Stimulated activated CD4-positive, alpha-beta T cell treated with anti-CD3 and anti-CD28 coated beads, Interleukin-4, amount 100 ng/mL, for 4 hours (primary cell): ENCODE measurements around the gene SRSF4.
"Not testable (repeated sequence)": the region's sequence is repeated elsewhere in the genome, so short reads cannot be mapped to it uniquely, and the experiment has no call there.

Experiments
- DNase-seq, 2 experiments: peaks; one replicate each; pipeline ENCODE4 v3.0.0-alpha.2; 2020

SRSF4 gene

GRCh38 chr1:29124366-29125236 is 57.1 kb downstream of the SRSF4 start:
- DNase-seq = peak; percentile 35 to 50

GRCh38 chr1:29123887-29124365 is 57.8 kb downstream of the SRSF4 start, which contains the start of gene TMEM200B:
Gene TMEM200B (minus strand): TSS chr1:29123903. CDS start chr1:29121828, 2,075 bp downstream.
- DNase-seq = peak in 1 of 2 experiments; percentile 13

- peak in 1 of 2 experiments; percentile 24 for DNase-seq
These were observed 58.4 kb downstream of the SRSF4 start for GRCh38 chr1:29123053-29123886.

- DNase-seq = no peak
These were observed 59.0 kb downstream of the SRSF4 start for GRCh38 chr1:29122682-29123052.

- DNase-seq = no peak
These were observed 59.6 kb downstream of the SRSF4 start for GRCh38 chr1:29121936-29122681.

DNA sequence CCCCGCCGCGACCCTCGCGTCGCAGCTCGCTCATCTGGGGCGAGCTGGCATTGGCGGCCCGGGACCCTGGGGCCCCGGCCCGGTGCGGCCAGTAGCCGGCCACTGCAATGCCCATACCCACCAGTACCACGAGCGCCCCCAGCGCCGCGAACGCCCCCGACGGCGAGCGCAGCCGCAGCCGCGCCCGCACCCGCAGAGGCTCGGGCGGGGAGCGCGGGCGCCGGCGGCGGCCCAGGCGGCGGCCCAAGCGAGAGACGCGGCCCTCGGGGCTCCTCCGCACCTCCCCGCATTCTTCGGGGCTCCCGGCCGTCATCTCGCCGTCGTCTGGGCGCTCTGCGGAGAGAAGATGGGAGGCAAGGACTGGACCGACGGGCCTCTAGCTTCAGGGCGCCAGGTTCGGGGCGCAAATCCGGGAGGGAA is 60.2 kb downstream of the SRSF4 start:
- no peak for DNase-seq

DNA sequence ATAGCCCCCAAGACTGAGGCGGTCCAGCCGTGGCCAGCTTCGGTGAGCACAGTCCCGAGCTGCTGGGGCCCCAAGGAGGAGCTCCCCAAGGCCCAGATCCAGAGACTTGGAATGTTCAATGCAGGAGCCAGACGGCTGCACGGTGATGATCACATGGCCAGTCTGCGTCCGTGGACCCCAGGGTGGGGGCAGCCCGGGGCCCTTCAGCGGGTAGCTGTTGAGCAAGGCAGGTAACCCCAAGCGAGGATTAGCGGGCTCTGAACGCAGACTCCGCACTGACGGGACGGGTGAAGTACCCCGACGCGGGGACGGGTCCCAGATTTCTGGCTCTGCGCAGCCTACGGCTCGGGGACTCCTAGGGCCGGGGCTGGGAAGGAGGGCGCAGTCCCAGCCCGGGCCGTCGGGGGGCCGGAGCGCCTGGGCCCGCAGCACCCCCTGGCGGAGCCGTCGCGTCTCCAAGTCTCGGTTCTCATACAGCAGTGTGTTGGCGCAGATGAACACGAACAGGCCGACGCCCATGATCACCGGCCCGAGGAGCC is 60.7 kb downstream of the SRSF4 start:
- DNase-seq = peak; percentile 53 to 63

GRCh38 chr1:29120367-29120766 is 61.3 kb downstream of the SRSF4 start:
- no peak for DNase-seq

DNA sequence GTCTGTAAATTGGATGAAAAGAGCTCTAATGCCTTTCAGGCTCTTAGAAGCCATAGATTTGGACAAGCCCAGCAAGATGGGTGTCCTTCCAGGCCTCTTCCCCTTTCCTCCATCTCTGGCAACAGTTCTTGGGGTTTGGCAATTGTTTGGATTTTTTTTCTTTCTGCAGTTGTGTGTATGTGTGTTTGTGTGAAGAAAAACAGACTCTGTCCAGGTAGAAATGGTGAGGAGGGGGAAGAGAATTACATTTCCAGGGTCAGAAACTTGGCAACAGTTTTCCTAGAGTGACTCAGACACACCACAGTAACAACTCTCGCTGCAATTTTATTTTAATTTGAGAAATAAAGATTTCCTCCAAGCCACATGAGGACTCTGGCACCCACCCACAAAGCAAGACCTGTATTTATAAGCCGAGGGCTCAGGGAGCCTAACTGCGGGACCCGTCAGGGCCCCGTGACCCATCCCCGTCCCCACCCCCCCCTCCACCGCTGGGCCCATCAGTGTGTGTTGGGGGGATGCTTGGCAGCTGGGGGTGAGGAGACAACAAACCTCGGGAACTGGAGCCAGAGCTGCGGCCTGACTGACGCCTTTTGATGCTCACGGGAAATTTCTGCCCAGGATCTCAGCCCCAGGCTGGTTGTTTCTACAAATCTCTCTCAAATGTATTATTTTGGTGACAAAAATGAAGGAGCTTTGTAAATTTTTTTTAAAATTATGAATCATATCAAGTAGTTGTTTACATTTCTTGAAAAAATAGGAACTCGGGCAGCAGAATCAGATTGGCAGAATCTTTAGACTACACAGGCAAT is 62.4 kb downstream of the SRSF4 start:
- no peak for DNase-seq

DNA sequence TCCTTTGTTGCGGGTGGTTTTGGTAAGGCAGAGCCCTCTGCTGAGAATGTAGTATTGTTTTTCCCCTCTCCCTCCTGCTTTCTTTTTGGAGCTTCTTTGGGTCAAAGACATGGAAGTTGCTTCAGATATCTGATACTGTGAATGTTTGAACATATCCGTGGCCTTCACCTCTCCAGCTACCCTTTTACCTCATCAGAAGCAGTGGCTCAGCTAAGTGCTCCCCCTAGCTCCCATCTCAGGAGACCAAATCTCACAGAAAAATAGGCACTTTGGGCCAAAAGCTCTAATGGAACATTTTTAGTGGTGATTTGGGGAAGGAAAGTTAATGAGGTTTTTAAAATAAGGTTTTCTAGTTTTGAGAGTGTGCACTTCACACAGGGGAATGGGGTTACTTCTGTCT is 64.3 kb downstream of the SRSF4 start:
- no peak for DNase-seq

DNA sequence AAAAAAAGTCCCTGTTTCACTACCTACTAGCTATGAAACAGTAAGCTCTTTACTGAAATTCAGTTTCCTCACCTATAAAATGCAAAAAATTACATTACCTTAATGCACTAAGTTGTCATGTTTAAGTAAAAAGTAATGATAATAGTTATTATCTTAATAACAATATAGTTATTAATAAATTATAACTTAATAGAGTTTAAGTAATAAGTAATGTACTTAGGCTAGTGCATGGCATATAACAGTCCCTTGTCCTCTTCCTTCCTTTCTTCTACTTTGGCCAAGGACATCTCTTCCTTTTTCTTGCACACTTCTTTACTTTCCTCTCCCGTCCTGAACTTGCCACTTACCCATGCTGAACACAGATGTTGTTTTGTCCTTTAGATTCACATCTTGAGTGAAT is 67.0 kb downstream of the SRSF4 start:
- DNase-seq = no peak

- DNase-seq = no peak
These were observed 68.1 kb downstream of the SRSF4 start for GRCh38 chr1:29113413-29114117.

DNA sequence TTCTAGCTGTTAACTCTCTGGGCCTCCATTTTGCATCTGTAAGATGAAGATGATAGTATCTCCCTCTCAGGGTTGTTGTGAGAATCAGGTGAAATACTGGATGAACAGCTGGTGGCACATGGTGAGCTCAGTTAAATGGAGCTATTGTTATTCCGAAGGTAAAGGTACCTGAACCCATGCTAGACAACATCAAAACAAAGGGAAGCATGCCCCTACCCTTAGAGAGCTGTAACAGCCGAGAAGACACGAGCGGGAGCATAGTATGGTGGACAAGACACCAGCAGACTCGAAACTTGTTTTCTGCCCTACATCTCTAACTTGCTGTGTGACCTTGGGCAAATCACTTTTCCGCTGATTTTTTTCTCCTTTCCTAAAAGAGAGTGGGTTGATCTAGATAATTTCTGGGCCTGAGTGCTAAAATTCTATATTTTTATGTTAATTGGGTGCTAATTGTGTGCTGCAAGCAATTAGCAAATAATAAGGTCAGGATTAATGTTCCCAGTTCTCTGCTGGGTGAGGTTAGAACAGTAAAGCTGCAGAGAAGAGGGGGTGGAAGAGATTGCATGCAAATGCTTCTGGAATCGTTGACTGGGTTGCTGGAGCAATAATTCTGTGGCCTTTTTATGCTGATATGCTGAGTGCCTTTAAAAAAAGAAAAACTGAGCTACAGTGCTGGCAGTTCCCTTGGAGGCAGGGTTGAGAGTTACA is 68.8 kb downstream of the SRSF4 start:
- no peak for DNase-seq

DNA sequence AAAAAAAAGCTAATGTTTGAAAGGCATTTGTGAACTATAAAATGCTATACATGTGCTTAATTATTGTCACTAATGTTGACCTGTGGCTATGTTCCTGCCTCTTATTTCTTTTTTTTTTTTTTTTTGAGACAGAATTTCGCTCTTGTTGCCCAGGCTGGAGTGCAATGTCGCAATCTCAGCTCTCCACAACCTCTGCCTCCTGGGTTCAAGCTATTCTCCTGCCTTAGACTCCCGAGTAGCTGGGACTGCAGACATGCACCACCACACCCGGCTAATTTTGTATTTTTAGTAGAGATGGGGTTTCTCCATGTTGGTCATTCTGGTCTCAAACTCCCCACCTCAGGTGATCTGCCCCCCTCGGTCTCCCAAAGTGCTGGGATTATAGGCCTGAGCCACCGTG is 73.7 kb downstream of the SRSF4 start:
- not testable (repeated sequence) for DNase-seq

GRCh38 chr1:29105822-29106221 is 75.9 kb downstream of the SRSF4 start:
- DNase-seq = no peak

DNA sequence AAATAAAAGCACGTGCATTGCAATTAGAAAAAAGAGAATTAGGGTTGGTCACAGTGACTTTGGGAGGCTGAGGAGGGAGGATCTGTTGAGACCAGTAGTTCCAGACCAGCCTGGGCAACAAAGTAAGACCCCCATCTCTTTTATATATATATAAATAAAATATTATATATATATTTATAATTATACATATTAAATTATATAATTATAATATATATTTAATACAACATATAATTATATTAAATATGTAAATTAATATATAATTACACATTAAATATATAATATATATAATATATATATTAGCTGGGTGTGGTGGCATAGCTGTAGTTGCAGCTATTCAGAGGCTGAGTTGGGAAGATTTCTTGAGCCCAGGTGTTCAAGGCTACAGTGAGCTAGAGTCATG is 81.2 kb downstream of the SRSF4 start:
- no peak for DNase-seq

DNA sequence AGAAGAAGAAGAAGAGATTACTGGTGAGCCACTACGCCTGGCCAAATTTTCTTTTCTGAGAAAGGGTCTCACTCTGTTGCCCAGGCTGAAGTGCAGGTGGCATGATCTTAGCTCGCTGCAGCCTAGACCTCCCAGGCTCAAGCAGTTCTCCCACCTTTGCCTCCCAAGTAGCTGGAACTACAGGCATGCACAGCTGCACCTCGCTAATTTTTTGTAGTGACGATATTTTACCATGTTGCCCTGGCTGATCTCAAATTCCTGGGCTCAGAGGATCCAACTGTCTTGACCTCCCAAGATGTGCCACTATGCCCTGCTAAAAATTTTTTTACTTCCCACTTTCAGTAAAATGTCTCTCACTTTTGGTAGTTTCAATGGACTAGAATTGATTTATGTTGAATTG is 82.4 kb downstream of the SRSF4 start:
- no peak for DNase-seq
